ENCODE results near the gene SDC3. TPM values are rescaled to one million over a fixed set of nuclear protein-coding genes. Genes with fewer than 3 reads are reported as not detected.
A peak's percentile ranks its signal among the peaks of the same experiment; 100 is the strongest.

The SDC3 gene
- total RNA-seq, 2 donors from 2014 or later, result 15.2 to 24.2 TPM

GRCh38 chr1:30879126-30879786, 29.3 kb downstream of the SDC3 start:
- H3K36me3 ChIP-seq, result no peaks in the 10 kb centered on the region
- no peak overlapping the region for H3K27ac ChIP-seq
- intact Hi-C loops (cut with DNase I), result no loop called here
- DNase-seq, result no peak
- H3K9ac ChIP-seq (ENCODE audit: low read depth in 2 of 2, low read length in 2 of 2), result no peak overlapping the region
- no peak overlapping the region for H3K4me3 ChIP-seq
- H3K9me3 ChIP-seq, result no peaks in the 10 kb centered on the region
- H3K4me1 ChIP-seq, result no peaks in the 10 kb centered on the region
- H3K27me3 ChIP-seq, result no peaks in the 10 kb centered on the region
- TF ChIP-seq, protein P1, sequence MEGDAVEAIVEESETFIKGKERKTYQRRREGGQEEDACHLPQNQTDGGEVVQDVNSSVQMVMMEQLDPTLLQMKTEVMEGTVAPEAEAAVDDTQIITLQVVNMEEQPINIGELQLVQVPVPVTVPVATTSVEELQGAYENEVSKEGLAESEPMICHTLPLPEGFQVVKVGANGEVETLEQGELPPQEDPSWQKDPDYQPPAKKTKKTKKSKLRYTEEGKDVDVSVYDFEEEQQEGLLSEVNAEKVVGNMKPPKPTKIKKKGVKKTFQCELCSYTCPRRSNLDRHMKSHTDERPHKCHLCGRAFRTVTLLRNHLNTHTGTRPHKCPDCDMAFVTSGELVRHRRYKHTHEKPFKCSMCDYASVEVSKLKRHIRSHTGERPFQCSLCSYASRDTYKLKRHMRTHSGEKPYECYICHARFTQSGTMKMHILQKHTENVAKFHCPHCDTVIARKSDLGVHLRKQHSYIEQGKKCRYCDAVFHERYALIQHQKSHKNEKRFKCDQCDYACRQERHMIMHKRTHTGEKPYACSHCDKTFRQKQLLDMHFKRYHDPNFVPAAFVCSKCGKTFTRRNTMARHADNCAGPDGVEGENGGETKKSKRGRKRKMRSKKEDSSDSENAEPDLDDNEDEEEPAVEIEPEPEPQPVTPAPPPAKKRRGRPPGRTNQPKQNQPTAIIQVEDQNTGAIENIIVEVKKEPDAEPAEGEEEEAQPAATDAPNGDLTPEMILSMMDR (IDR thresholded peaks at IDR 0.05), result no peak

GRCh38 chr1:30878559-30878958, 30.0 kb downstream of the SDC3 start:
- H3K27ac ChIP-seq, result no peak overlapping the region
- no peaks in the 10 kb centered on the region for H3K36me3 ChIP-seq
- H3K9ac ChIP-seq (ENCODE audit: low read depth in 2 of 2, low read length in 2 of 2), result no peak overlapping the region
- intact Hi-C loops (cut with DNase I), result no loop called here
- no peak for DNase-seq
- H3K4me1 ChIP-seq, result no peaks in the 10 kb centered on the region
- no peaks in the 10 kb centered on the region for H3K27me3 ChIP-seq
- TF ChIP-seq, protein P1 (IDR thresholded peaks at IDR 0.05), result no peak
- no peaks in the 10 kb centered on the region for H3K9me3 ChIP-seq
- no peak overlapping the region for H3K4me3 ChIP-seq

DNA sequence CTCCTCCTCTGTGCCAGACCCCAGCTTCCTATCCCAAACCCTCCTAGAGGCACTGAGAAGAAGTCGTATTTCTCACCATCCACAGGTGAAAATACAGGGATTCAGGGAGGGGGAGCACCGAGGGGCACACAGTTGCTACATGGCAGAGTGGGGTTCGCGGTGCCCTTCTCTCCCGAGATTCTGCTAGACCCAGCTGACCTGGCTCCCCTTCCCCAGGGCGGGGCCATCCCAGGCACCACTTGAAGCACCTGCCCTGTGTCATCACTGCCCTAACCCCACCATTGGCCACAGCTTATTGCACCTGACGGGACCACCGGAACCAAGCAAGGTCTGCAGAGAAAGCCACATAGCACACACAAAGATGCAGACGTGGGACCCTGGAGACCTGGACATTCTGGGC, 30.5 kb downstream of the SDC3 start:
- H3K27ac ChIP-seq, result no peak overlapping the region
- no peaks in the 10 kb centered on the region for H3K36me3 ChIP-seq
- no peak overlapping the region for H3K4me3 ChIP-seq
- intact Hi-C loops (cut with DNase I), result no loop called here
- H3K9ac ChIP-seq (ENCODE audit: low read depth in 2 of 2, low read length in 2 of 2), result no peak overlapping the region
- H3K9me3 ChIP-seq, result no peaks in the 10 kb centered on the region
- no peaks in the 10 kb centered on the region for H3K27me3 ChIP-seq
- no peak for DNase-seq
- TF ChIP-seq, protein P1 (IDR thresholded peaks at IDR 0.05), result no peak
- no peaks in the 10 kb centered on the region for H3K4me1 ChIP-seq

- H3K9ac ChIP-seq (ENCODE audit: low read depth in 2 of 2, low read length in 2 of 2), result no peak overlapping the region
- H3K27ac ChIP-seq, result no peak overlapping the region
- intact Hi-C loops (cut with DNase I), result no loop called here
- TF ChIP-seq, protein P1 (IDR thresholded peaks at IDR 0.05), result no peak
- H3K4me1 ChIP-seq, result no peaks in the 10 kb centered on the region
- H3K36me3 ChIP-seq, result no peaks in the 10 kb centered on the region
- H3K9me3 ChIP-seq, result no peaks in the 10 kb centered on the region
- H3K27me3 ChIP-seq, result no peaks in the 10 kb centered on the region
- H3K4me3 ChIP-seq, result no peak overlapping the region
- DNase-seq, result peak; percentile 58
Observed at GRCh38 chr1:30877205-30877912, 31.2 kb downstream of the SDC3 start.

DNA sequence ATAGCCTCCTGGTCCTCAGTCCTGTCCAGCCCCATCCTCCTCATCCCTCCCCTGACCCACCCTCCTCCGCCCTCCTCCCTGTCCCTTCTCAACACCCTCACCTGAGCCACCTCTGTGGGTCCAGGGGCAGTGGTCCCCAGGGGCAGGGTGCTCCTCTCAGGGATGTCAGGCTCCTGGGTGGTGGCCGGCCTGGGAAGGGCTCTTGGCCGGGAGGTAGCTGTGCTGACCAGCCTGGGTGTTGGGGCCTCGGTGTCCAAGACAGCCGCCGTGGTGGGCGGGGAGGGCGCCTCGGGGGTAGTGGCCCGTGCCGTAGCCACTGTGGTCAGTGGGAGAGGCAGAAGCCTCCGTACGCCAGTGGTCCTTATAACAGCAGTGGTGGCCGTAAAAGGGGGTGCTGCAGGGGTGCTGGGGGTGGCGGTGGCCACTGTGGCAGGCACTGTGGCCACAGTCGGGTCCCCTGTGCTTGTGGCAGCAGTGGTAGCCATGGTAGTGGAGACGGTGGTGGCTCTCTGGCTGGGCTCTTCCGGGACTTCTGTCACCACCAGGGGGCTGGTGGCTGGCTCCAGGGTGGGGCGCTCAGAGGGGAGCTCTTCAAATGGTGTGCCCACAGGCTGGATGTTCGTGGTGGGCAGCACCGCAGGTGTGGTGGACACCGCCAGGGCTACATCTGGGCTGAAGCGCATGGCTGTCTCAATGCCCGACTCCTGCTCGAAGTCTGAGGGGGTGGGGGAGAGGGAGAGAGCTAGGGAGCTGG, 31.9 kb downstream of the SDC3 start:
- DNase-seq, result no peak
- Histone ChIP-seq H3K27ac (no peak overlapping the region), H3K36me3 (no peaks in the 10 kb centered on the region), H3K9ac (ENCODE audit: low read depth in 2 of 2, low read length in 2 of 2) (no peak overlapping the region), H3K4me1 (no peaks in the 10 kb centered on the region), H3K9me3 (no peaks in the 10 kb centered on the region), H3K4me3 (no peak overlapping the region), H3K27me3 (no peaks in the 10 kb centered on the region)
- intact Hi-C loops (cut with DNase I), result no loop called here
- TF ChIP-seq, protein P1 (IDR thresholded peaks at IDR 0.05), result no peak

Measured in colonic mucosa (tissue), 4 donors.